ENCODE data around the gene UNC119.

UNC119 gene

DNA sequence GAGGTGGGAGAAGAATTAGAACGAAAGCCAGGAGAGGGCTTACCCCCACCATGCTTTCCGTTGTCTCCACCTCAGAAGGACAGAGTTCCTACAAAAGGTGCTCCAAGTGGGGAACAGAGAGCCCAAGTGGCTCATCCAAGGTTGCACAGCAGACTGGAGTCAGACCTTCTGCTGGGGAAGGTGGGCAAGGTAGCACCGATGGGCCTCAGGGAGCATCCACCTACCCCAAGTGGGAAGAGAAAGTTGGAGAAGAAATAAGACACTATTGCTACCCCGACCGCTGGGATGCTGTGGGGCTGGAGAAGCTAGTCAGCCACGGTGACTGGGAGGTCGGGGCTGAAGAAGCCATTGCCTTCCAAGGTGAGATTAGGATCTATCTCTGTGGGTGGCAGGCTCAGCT is 21.5 kb downstream of the UNC119 start:
- in situ Hi-C loops (cut with HindIII; ENCODE audit: low sequenced_read_pairs) = no loop called here
- TF ChIP-seq, protein P1, sequence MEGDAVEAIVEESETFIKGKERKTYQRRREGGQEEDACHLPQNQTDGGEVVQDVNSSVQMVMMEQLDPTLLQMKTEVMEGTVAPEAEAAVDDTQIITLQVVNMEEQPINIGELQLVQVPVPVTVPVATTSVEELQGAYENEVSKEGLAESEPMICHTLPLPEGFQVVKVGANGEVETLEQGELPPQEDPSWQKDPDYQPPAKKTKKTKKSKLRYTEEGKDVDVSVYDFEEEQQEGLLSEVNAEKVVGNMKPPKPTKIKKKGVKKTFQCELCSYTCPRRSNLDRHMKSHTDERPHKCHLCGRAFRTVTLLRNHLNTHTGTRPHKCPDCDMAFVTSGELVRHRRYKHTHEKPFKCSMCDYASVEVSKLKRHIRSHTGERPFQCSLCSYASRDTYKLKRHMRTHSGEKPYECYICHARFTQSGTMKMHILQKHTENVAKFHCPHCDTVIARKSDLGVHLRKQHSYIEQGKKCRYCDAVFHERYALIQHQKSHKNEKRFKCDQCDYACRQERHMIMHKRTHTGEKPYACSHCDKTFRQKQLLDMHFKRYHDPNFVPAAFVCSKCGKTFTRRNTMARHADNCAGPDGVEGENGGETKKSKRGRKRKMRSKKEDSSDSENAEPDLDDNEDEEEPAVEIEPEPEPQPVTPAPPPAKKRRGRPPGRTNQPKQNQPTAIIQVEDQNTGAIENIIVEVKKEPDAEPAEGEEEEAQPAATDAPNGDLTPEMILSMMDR (IDR thresholded peaks at IDR 0.05; ENCODE audit: low read depth, low read length) = no peak
- DNase-seq (ENCODE audit: low read depth, low spot score) = no peak
- H3K4me3 ChIP-seq (ENCODE audit: low read depth, low read length) = no peak overlapping the region

DNA sequence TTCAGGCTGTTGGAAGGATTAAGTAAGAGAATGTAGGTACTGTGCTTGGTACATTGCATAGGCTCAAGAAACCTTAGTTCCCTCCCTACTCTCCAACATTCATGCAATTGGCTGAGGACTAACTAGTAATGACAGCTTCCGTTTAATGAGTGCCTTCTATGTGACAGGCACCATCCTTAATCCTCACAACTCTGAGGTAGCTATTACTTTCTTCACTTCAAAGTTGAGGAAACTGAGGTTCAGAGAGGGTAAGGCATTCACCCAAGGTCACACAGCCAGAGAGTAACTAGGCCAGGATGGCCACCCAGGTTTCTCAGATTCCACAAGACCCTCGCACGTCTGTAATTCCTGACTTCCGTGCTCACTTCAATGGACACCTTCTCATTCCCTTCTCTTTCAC is 22.2 kb downstream of the UNC119 start:
- no peak overlapping the region for H3K4me3 ChIP-seq (ENCODE audit: low read depth, low read length)
- in situ Hi-C loops (cut with HindIII; ENCODE audit: low sequenced_read_pairs) = no loop called here
- TF ChIP-seq, protein P1 (IDR thresholded peaks at IDR 0.05; ENCODE audit: low read depth, low read length) = no peak
- DNase-seq (ENCODE audit: low read depth, low spot score) = no peak

DNA sequence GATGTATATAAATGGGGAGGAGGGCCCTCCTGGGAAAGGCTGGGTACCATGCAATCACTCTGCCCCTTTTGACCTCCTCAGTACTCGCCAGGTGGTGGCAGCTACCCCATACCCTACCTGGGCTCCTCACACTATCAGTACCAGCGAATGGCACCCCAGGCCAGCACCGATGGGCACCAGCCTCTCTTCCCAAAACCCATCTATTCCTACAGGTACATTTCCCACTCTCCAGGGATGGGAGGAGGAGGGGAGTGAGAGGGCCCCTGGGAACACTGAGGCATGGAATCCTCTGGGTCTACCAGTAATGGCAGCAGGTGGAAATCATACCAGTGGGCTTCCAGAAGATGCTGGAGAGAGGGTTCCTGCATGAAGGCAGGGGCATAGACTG is 23.4 kb downstream of the UNC119 start:
- DNase-seq (ENCODE audit: low read depth, low spot score) = no peak
- TF ChIP-seq, protein P1 (IDR thresholded peaks at IDR 0.05; ENCODE audit: low read depth, low read length) = no peak
- no peak overlapping the region for H3K4me3 ChIP-seq (ENCODE audit: low read depth, low read length)
- in situ Hi-C loops (cut with HindIII; ENCODE audit: low sequenced_read_pairs) = no loop called here

DNA sequence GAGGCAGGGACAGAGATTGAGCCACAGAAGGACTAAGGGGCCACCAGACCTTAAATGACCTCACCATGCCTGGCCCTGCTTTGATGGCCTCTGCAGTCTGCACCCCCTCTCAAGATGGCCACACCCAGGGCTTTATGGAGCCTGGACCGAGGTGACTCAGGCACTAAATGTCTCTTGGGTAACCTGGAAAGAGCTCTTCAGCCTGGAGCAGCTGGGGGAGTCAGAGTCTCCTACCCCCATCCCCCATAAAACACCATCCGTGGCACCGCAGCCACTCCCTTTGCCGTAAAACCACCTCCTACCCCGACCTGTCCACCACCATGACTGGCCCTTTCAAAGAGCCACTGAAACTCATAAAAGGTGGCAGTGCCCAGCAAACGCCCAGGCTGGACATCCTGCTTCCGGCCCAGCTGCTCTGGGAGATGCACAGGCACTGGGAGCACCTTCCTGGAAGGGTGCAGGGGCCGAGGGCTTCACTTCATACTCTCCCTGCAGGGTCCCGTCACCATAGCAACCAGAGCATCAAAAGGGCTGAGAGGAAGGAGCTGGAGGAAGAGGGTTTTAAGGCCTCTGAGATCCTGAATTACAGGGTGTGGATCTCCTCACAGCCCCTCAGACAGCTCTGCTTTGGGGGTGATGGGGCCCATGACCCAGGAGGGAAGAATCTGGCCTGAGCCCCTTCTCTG is 24.0 kb downstream of the UNC119 start:
- DNase-seq (ENCODE audit: low read depth, low spot score) = no peak
- H3K4me3 ChIP-seq (ENCODE audit: low read depth, low read length) = no peak overlapping the region
- TF ChIP-seq, protein P1 (IDR thresholded peaks at IDR 0.05; ENCODE audit: low read depth, low read length) = no peak
- in situ Hi-C loops (cut with HindIII; ENCODE audit: low sequenced_read_pairs) = no loop called here

DNA sequence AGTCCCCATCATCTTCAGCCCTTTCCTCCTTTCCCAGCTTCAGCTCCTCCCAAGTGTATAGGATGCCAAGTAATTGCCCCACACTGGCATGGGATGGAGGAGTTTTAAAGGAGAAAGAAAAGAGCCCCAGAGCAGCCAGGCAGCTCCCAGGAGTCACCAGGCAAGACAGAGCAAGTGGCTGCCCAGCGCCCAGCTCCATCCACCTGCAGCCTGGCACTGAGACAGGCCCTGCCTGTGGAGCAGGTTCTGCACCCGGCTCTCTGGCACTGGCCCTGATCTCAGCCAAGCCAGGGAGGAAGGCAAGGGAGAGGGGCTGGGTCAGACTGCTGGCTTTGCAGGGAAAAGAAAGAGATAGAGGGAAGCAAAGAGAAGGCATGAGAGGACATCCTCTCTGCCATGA is 24.6 kb downstream of the UNC119 start:
- TF ChIP-seq, protein P1 (IDR thresholded peaks at IDR 0.05; ENCODE audit: low read depth, low read length) = no peak
- no peak for DNase-seq (ENCODE audit: low read depth, low spot score)
- in situ Hi-C loops (cut with HindIII; ENCODE audit: low sequenced_read_pairs) = no loop called here
- no peak overlapping the region for H3K4me3 ChIP-seq (ENCODE audit: low read depth, low read length)

DNA sequence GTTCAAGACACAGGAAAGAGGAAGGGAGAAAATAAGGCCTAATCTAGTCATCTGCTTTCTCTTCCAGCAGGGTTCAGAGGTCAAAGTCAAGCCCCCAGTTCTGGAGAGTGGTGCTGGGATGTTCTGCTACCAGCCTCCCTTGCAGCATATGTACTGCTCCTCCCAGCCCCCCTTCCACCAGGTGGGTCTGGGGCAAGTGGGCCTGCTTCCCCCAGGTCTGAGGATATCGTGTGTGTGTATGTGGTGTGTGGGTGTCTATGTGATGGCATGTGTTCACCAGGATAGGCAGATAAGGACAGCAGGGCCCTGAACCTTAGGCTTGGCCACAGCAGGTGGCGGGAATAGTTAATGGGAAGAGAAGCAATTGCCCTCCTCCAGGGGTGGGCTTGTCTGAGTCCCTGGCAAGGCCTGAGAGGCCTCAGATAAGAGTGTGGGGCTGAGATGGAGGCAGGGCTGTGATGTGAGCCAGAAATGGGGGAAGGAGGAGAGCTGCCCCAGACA is 25.2 kb downstream of the UNC119 start:
- no peak overlapping the region for H3K4me3 ChIP-seq (ENCODE audit: low read depth, low read length)
- TF ChIP-seq, protein P1 (IDR thresholded peaks at IDR 0.05; ENCODE audit: low read depth, low read length) = no peak
- no peak for DNase-seq (ENCODE audit: low read depth, low spot score)
- in situ Hi-C loops (cut with HindIII; ENCODE audit: low sequenced_read_pairs) = no loop called here

Data from astrocyte of the spinal cord (primary cell).